D721Med (cell line): ENCODE measurements around the gene PLA2G7.

Experiments used
- DNase-seq: peaks from one replicate; pipeline ENCODE4 v3.0.0; 2011; ENCODE audit warnings: low spot score; ENCODE audit not compliant: insufficient read length
- FAIRE-seq: peaks from 2 replicates; lab custom pipeline; 2011; peaks lifted over from hg19 to GRCh38; lab: Jason Lieb, UNC
- CTCF ChIP-seq: IDR thresholded peaks from 2 replicates; pipeline ENCODE4 v1.5.1; 2012; ENCODE audit warnings: mild to moderate bottlenecking, control low read depth; ENCODE audit not compliant: insufficient read depth; ENCODE audit errors: missing control alignments

The PLA2G7 gene

DNA sequence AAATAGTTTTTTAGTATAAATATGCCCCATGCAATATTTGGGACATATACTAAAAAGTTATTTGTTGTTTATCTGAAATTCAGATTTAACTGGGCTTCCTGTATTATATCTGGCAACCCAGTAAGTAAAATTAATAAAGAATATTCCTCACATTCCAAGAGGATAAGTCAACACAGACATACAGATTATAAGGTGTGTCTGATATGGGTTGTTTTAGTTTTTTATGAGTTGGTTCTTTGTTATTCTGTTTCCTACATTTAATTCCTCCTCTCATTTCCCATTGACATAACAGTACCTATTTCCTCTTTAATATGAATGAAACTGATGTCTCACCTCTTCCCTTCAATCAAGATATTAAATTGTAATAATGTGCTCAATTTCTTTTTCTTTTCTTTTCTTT, 1.7 kb upstream of the PLA2G7 start:
- no peak for TF ChIP-seq CTCF
- FAIRE-seq (no peak), DNase-seq (no peak)

DNA sequence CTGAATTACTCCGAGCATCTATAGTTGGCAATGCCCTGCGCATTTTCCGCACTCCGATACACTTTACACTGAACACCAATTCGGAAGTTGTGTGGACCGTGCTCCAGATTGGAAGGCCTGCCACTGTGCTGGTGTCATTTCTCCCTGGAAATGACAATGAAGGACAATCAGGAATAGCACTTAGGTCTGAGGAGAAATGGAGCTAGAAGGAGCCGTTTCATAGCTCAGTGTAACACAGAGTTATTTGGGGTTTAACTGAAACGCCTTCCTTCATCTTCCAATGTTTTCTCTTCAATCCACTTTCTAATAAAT, 501 bp upstream of the PLA2G7 start:
- TF ChIP-seq CTCF, result no peak
- DNase-seq, result no peak
- FAIRE-seq, result no peak

DNA sequence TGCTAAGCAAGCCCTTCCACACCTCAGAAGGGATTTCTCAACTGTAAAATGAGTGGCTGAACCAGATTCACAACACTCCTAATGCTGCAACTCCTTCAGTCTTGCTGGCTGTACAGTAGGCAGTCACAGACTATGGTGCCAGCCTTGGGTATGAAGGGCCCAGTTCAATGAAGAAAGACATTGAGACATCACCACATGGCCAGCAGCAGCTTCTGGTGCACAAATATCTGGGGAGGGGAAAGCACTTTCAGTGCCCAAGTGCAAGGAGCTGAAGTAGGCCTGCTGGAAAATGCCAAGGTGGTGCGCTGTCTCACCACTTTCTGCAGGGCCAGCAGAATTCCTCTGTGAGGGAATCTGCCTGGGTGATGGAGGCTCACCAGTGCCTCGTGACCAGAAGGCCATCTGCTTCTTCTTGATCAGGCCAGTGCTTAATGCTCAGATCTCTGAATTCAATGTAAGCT, 1.8 kb downstream of the PLA2G7 start:
- TF ChIP-seq CTCF, result no peak
- FAIRE-seq (no peak), DNase-seq (no peak)

- FAIRE-seq (no peak), DNase-seq (no peak)
- no peak for TF ChIP-seq CTCF
Measured at GRCh38 chr6:46730921-46731461, 4.2 kb downstream of the PLA2G7 start.

DNA sequence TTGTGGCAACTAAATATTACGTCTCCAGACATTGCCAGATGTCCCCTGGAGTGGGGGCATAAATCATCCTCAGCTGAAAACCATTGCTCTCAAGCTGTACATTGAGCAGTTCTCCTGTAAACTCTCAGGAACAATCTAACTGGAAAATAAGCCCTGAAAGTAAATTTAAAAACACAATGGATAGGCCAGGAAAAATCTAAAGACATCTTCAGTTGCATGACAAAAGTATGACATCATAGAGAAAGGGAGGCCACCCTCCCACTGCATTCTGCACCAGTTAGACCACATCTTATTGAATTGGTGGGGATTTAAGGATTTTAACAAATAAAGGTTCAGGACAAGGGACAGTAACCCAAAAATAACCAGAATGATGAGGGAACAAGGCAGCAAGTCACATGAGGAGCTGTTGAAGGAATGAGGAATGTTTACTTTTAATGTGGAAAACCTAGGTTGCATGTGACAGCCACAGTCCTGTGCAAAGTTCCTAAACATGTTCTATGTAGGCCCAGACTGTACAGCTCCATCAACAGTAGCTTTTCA, 5.3 kb downstream of the PLA2G7 start:
- no peak for FAIRE-seq
- no peak for DNase-seq
- no peak for TF ChIP-seq CTCF

DNA sequence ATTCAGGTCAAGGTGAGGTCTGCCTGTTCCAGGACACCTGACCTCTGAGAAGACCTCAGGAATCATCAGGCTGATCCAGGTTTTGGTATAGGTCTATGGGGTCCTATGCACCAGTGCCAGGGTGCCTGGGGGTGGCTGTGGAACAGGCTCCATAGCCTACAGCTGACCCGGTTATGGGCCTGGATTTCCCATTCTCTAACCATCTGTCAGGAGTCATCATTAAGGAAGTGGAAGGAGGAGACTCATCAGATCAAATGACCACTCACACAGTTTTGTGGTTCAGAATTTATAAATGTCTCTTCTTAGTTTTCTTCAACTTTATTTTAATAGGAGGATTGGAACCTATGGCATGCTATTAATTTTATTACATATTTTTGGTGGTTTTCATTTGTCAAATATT, 14.8 kb downstream of the PLA2G7 start:
- DNase-seq, result no peak
- no peak for TF ChIP-seq CTCF
- FAIRE-seq, result no peak

- DNase-seq (no peak), FAIRE-seq (no peak)
- TF ChIP-seq CTCF, result no peak
Measured at GRCh38 chr6:46719099-46719498, 16.1 kb downstream of the PLA2G7 start.
